Endothelial cell of umbilical vein (primary cell): ENCODE measurements around the gene C17orf114.

Experiments used
- BruUV-seq: library from RNA; stranded (reverse); fragments of 400-500 nt; replicated peaks from 2 replicates; lab custom pipeline; 2021; lab: Mats Ljungman, UMichigan
- CTCF ChIA-PET: fragments of 300-600, 350-600 bp; sonication (Branson Sonifier 250); formaldehyde crosslinking; loops from one replicate; lab custom pipeline; 2021; ENCODE audit warnings: antibody characterized with exemption, inconsistent platforms; lab: Charles Lee
- POLR2A ChIA-PET: fragments of 300-600, 350-600 bp; sonication (Branson Sonifier 250); formaldehyde crosslinking; loops from one replicate; lab custom pipeline; 2021; ENCODE audit warnings: antibody characterized with exemption, inconsistent platforms; lab: Charles Lee
- DNase-seq: peaks from one replicate; pipeline ENCODE4 v3.0.0-alpha.2; 2011; ENCODE audit warnings: low read depth, low spot score
- FAIRE-seq: peaks from 2 replicates; lab custom pipeline; 2011; peaks lifted over from hg19 to GRCh38; lab: Jason Lieb, UNC
- H2AFZ ChIP-seq: 2 replicates; pipeline ENCODE4 v1.6.0; 2012; ENCODE audit warnings: low read depth, low read length, control low read depth, inconsistent platforms
- H3K27ac ChIP-seq: 2 replicates; pipeline ENCODE4 v1.5.1; 2011; ENCODE audit warnings: low read depth, mild to moderate bottlenecking, control low read depth, low read length, moderate library complexity; ENCODE audit not compliant: insufficient read depth
- H3K27me3 ChIP-seq, 2 experiments: 2 replicates each; pipeline versions ENCODE4 v1.6.0 to v1.6.1; 2011; ENCODE audit warnings: low read length in 2 of 2, mixed read lengths in 1 of 2; ENCODE audit not compliant: control insufficient read depth in 2 of 2, insufficient read depth in 2 of 2
- H3K36me3 ChIP-seq, 2 experiments: 2 replicates in 1 of 2; 3 replicates in 1 of 2; pipeline ENCODE4 v1.5.1; 2011; ENCODE audit warnings: low read length in 2 of 2, mild to moderate bottlenecking in 1 of 2, moderate library complexity in 1 of 2; ENCODE audit not compliant: control insufficient read depth in 2 of 2, insufficient read depth in 2 of 2; ENCODE audit errors: extremely low read depth in 1 of 2
- H3K4me1 ChIP-seq: 3 replicates; pipeline ENCODE4 v1.5.1; 2011; ENCODE audit warnings: mild to moderate bottlenecking, low read length; ENCODE audit not compliant: control insufficient read depth, insufficient read depth; ENCODE audit errors: extremely low read depth
- H3K4me2 ChIP-seq: 2 replicates; pipeline ENCODE4 v1.6.1; 2011; ENCODE audit warnings: low read length, control low read depth, mixed read lengths; ENCODE audit not compliant: insufficient read depth
- H3K4me3 ChIP-seq, 3 experiments: fragments of 200-600 bp in 1 of 3; sonication (generic), shearing (Covaris generic) in 1 of 3; replicated peaks in 1 of 3; 2 replicates each; pipeline ENCODE4 v1.5.1; 2011 to 2016; ENCODE audit warnings: control low read depth in 3 of 3, low read length in 3 of 3, mild to moderate bottlenecking in 2 of 3, inconsistent platforms in 1 of 3, low read depth in 1 of 3, moderate library complexity in 1 of 3; ENCODE audit not compliant: insufficient read depth in 1 of 3
- H3K79me2 ChIP-seq: 2 replicates; pipeline ENCODE4 v1.6.0; 2012; ENCODE audit warnings: low read length, inconsistent platforms; ENCODE audit not compliant: control insufficient read depth, insufficient read depth
- H3K9ac ChIP-seq: replicated peaks from 2 replicates; pipeline ENCODE3; 2011; ENCODE audit warnings: low read length, control low read depth; ENCODE audit not compliant: insufficient read depth; ENCODE audit errors: extremely low read depth
- H3K9me1 ChIP-seq: replicated peaks from 3 replicates; pipeline ENCODE4 v1.6.0; 2011; ENCODE audit warnings: mild to moderate bottlenecking, low read length; ENCODE audit not compliant: control insufficient read depth, insufficient read depth; ENCODE audit errors: extremely low read depth
- H3K9me3 ChIP-seq: replicated peaks from 2 replicates; pipeline ENCODE4 v1.5.1; 2012; ENCODE audit warnings: low read length, inconsistent platforms; ENCODE audit not compliant: control insufficient read depth, insufficient read depth
- H4K20me1 ChIP-seq: replicated peaks from 2 replicates; pipeline ENCODE3; 2011; ENCODE audit warnings: mild to moderate bottlenecking, low read length; ENCODE audit not compliant: control insufficient read depth, insufficient read depth; ENCODE audit errors: extremely low read depth
- CTCF ChIP-seq, 2 donors: IDR thresholded peaks; 1 replicate in 1 of 2; 2 replicates in 1 of 2; pipeline ENCODE4 v1.5.1; 2011; ENCODE audit warnings: low read length in 2 of 2, mild to moderate bottlenecking in 2 of 2, moderate library complexity in 2 of 2, control low read depth in 1 of 2, inconsistent platforms in 1 of 2, low read depth in 1 of 2; ENCODE audit not compliant: insufficient read depth in 1 of 2; ENCODE audit errors: extremely low read depth in 1 of 2
- EZH2 ChIP-seq: IDR thresholded peaks from 2 replicates; pipeline ENCODE4 v1.6.1; 2012; ENCODE audit warnings: borderline replicate concordance, low read depth, mild to moderate bottlenecking, moderate library complexity, low read length, inconsistent platforms; ENCODE audit not compliant: severe bottlenecking
- FOS ChIP-seq: IDR thresholded peaks from 2 replicates; pipeline ENCODE4 v1.6.1; 2011; ENCODE audit warnings: mild to moderate bottlenecking, low read length, moderate library complexity, borderline replicate concordance; ENCODE audit not compliant: insufficient read depth
- GATA2 ChIP-seq: IDR thresholded peaks from 2 replicates; pipeline ENCODE4 v1.7.0; 2011; ENCODE audit warnings: low read depth, mild to moderate bottlenecking, moderate library complexity, mixed read lengths, low read length; ENCODE audit not compliant: insufficient read length, insufficient read depth
- MAX ChIP-seq: IDR thresholded peaks from 2 replicates; pipeline ENCODE4 v1.6.1; 2011; ENCODE audit not compliant: insufficient read depth, insufficient read length
- MYC ChIP-seq: IDR thresholded peaks from one replicate; pipeline ENCODE4 v1.6.1; 2011; ENCODE audit warnings: mild to moderate bottlenecking, low read depth, low read length
- dilution Hi-C: fragments of 300-500 bp; cut with MboI; formaldehyde crosslinking; loops from one replicate; pipeline ENCODE4 v1.15.0; 2019; ENCODE audit warnings: low sequenced_read_pairs; ENCODE audit not compliant: extremely low pct_ligation_motif_present
- intact Hi-C: fragments of 100-400 bp; cut with micrococcal nuclease; formaldehyde crosslinking; loops from one replicate; pipeline ENCODE4 v1.10.0; 2022

Gene C17orf114

DNA sequence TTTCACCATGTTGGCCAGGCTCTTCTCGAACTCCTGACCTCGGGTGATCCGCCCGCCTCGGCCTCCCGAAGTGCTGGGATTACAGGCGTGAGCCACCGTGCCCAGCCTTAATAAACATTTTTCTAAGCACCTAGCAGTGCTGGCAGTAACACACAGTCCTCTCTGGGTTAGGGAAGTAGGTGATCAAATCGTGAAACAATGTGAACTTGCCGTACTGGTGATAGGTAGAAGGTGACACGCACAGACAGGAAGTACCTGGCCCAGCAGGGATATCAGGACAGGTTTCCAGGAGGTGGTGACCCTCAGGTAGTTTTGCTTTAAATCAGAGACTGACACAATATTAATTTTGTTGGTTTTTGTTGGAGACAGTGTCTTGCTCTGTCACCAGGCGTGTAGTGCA lies 9.3 kb upstream of the C17orf114 start:
- FAIRE-seq (no peak), DNase-seq (no peak)
- no peak overlapping the region for H3K27ac ChIP-seq
- H3K27me3 ChIP-seq: no peaks in the 10 kb centered on the region
- H3K9ac ChIP-seq: no peak overlapping the region
- peaks cover 4% of the 10 kb centered on the region for H3K4me1 ChIP-seq
- no peak overlapping the region for H3K4me3 ChIP-seq
- no TSS peak for BruUV-seq
- H3K9me3 ChIP-seq: no peaks in the 10 kb centered on the region
- no peak overlapping the region for H2AFZ ChIP-seq
- H4K20me1 ChIP-seq: no peaks in the 10 kb centered on the region
- dilution Hi-C loops (no loop called here), intact Hi-C loops (no loop called here)
- H3K9me1 ChIP-seq: no peaks in the 10 kb centered on the region
- TF ChIP-seq GATA2 (no peak), EZH2 (no peak), MYC (no peak), CTCF (IDR thresholded peaks at IDR 0.05; ENCODE audit: extremely low read depth in 1 of 2, insufficient read depth in 1 of 2, low read depth in 1 of 2, low read length in 2 of 2) (no peak), FOS (no peak), MAX (no peak)
- H3K4me2 ChIP-seq: no peak overlapping the region
- peaks cover 2 to 11% of the 10 kb centered on the region in 2 experiments for H3K36me3 ChIP-seq
- POLR2A ChIA-PET: no interaction called here
- CTCF ChIA-PET: no interaction called here
- no peaks in the 10 kb centered on the region for H3K79me2 ChIP-seq
